ENCODE results near the gene MAPRE2. TPM values are rescaled to one million over a fixed set of nuclear protein-coding genes. Genes with fewer than 3 reads are reported as not detected.

MAPRE2 gene
- total and polyA plus RNA-seq, 2 of the 13 experiments (the other 11 are each of a cell fraction or from before 2014, with no cell fraction given): 34.5 to 67.9 TPM

GRCh38 chr18:35153609-35154272 is 112.5 kb downstream of the MAPRE2 start (continued):
- no peak for TF ChIP-seq CREB3 (CRISPR knock-in tag; IDR thresholded peaks at IDR 0.05)

GRCh38 chr18:35155398-35156117 is 114.3 kb downstream of the MAPRE2 start:
- BruUV-seq (replicated peaks): no TSS peak
- FAIRE-seq: peak; percentile 71
- Histone ChIP-seq H3K9ac (ENCODE audit: insufficient read depth, low read depth, low read length) (0 out of 2 replicates have a peak overlapping the region, but pooled peaks have one; percentile 17), H3K4me3 (replicated peaks in 1 of 3; ENCODE audit: insufficient read depth in 1 of 3, low read depth in 2 of 3, low read length in 3 of 3) (peak overlapping the region in 1 of 3 experiments; percentile 36; a peak in 1 of 6 replicates), H3K79me2 (ENCODE audit: insufficient read depth, low read length) (no peaks in the 10 kb centered on the region), H3K4me2 (ENCODE audit: low read depth, low read length) (peak overlapping the region; percentile 56), H3K27ac (ENCODE audit: extremely low read length, insufficient read depth, low read length) (no peak overlapping the region), H3K36me3 (replicated peaks in 1 of 2; ENCODE audit: control insufficient read depth in 1 of 2, insufficient read depth in 2 of 2, low read length in 2 of 2) (no peaks in the 10 kb centered on the region), H3K4me1 (ENCODE audit: insufficient read depth, low read length) (peaks cover 23% of the 10 kb centered on the region), H2AFZ (ENCODE audit: low read length) (peak overlapping the region; percentile 31), H3K9me3 (ENCODE audit: low read length) (no peaks in the 10 kb centered on the region), H4K20me1 (ENCODE audit: insufficient read depth, low read length) (no peaks in the 10 kb centered on the region), H3K27me3 (ENCODE audit: control insufficient read depth in 1 of 2, insufficient read depth in 2 of 2, low read length in 2 of 2) (no peaks in the 10 kb centered on the region)
- peak; percentile 47 for DNase-seq (ENCODE audit: low spot score)
- ChIA-PET CTCF (ENCODE audit: low intra/inter-chr PET ratio, low total read pairs) (no interaction called here), POLR2A (no interaction called here)
- intact Hi-C loops (cut with micrococcal nuclease; ENCODE audit: unreplicated experiment): no loop called here
- 28% methylated on average over 7 of the region's 8 CpGs for WGBS (ENCODE audit: low lambda C conversion rate)
- in situ Hi-C loops (cut with HindIII; ENCODE audit: extremely low pct_ligation_motif_present, low pct_unique_long_range_greater_than_20kb): no loop called here
- ATAC-seq: peak; percentile 88
- TF ChIP-seq ARID5B (CRISPR knock-in tag; IDR thresholded peaks at IDR 0.05) (peak; percentile 45; the same call in 1 of the 2 replicates), HNF1B (CRISPR knock-in tag; IDR thresholded peaks at IDR 0.05) (0 out of 2 replicates have a peak, but pooled peaks have one; percentile 34), ZNF543 (CRISPR knock-in tag; IDR thresholded peaks at IDR 0.05) (no peak), PATZ1 (CRISPR knock-in tag; IDR thresholded peaks at IDR 0.05) (peak; percentile 46; the same call in 1 of the 2 replicates)

Measured in HepG2 (cell line).